Measurements from ENCODE around the gene ARHGDIG.
"Not testable (repeated sequence)": the region's sequence is repeated elsewhere in the genome, so short reads cannot be mapped to it uniquely, and the experiment has no call there.

The ARHGDIG gene

GRCh38 chr16:322476-323143, 42.2 kb downstream of the ARHGDIG start:
- in situ Hi-C loops (cut with MboI; ENCODE audit: low sequenced_read_pairs): no loop called here

GRCh38 chr16:324201-324450, 43.7 kb downstream of the ARHGDIG start:
- in situ Hi-C loops (cut with MboI; ENCODE audit: low sequenced_read_pairs): no loop called here

- in situ Hi-C loops (cut with MboI; ENCODE audit: low sequenced_read_pairs): no loop called here
These were observed 44.3 kb downstream of the ARHGDIG start for GRCh38 chr16:324451-325334.

GRCh38 chr16:325375-326145, 45.2 kb downstream of the ARHGDIG start:
- in situ Hi-C loops (cut with MboI; ENCODE audit: low sequenced_read_pairs): no loop called here

GRCh38 chr16:330741-331140, 50.4 kb downstream of the ARHGDIG start:
- in situ Hi-C loops (cut with MboI; ENCODE audit: low sequenced_read_pairs): no loop called here

- in situ Hi-C loops (cut with MboI; ENCODE audit: low sequenced_read_pairs): not testable (repeated sequence)
These were observed 50.9 kb downstream of the ARHGDIG start for GRCh38 chr16:331181-331814.

All from hTERT RPE-1 (cell line).